Fibroblast of lung (primary cell): ENCODE data around the gene NCAN. TPM values are rescaled to one million over a fixed set of nuclear protein-coding genes. Genes with fewer than 3 reads are reported as not detected.

ENCODE experiments used
- DNase-seq, 2 donors: peaks; one replicate each; pipeline versions ENCODE4 v3.0.0 to v3.0.0-alpha.2; 2010; ENCODE audit warnings: low read depth in 2 of 2
- H2AFZ ChIP-seq: 2 replicates; pipeline ENCODE4 v1.5.1; 2012; ENCODE audit warnings: low read length, control low read depth, inconsistent platforms
- H3K27ac ChIP-seq: 2 replicates; pipeline ENCODE4 v1.5.1; 2011; ENCODE audit warnings: low read length, control low read depth; ENCODE audit not compliant: insufficient read depth
- H3K27me3 ChIP-seq: 2 replicates; pipeline ENCODE4 v1.5.1; 2011; ENCODE audit warnings: mild to moderate bottlenecking, low read length; ENCODE audit not compliant: control insufficient read depth, insufficient read depth
- H3K36me3 ChIP-seq: 2 replicates; pipeline ENCODE4 v1.5.1; 2011; ENCODE audit warnings: low read length; ENCODE audit not compliant: control insufficient read depth, insufficient read depth
- H3K4me1 ChIP-seq: 2 replicates; pipeline ENCODE4 v1.5.1; 2011; ENCODE audit warnings: low read length; ENCODE audit not compliant: control insufficient read depth, insufficient read depth; ENCODE audit errors: extremely low read depth
- H3K4me2 ChIP-seq: 2 replicates; pipeline ENCODE4 v1.5.1; 2011; ENCODE audit warnings: low read length, control low read depth; ENCODE audit not compliant: insufficient read depth; ENCODE audit errors: extremely low read depth
- H3K4me3 ChIP-seq, 4 experiments: fragments of 200-600 bp in 1 of 4; sonication (generic) in 1 of 4; replicated peaks in 1 of 4; 2 replicates each; pipeline ENCODE4 v1.5.1; 2011 to 2016; ENCODE audit warnings: low read length in 4 of 4, low read depth in 3 of 4, mild to moderate bottlenecking in 3 of 4, control low read depth in 2 of 4, inconsistent platforms in 1 of 4, mixed read lengths in 1 of 4; ENCODE audit not compliant: insufficient read depth in 1 of 4; ENCODE audit errors: control extremely low read depth in 1 of 4
- H3K79me2 ChIP-seq: 2 replicates; pipeline ENCODE4 v1.5.1; 2012; ENCODE audit warnings: mild to moderate bottlenecking, low read length, inconsistent platforms; ENCODE audit not compliant: control insufficient read depth, insufficient read depth
- H3K9ac ChIP-seq: 2 replicates; pipeline ENCODE4 v1.5.1; 2011; ENCODE audit warnings: mild to moderate bottlenecking, low read length, control low read depth; ENCODE audit not compliant: insufficient read depth
- H3K9me3 ChIP-seq: 2 replicates; pipeline ENCODE4 v1.5.1; 2012; ENCODE audit warnings: low read depth, low read length; ENCODE audit not compliant: control insufficient read depth, insufficient read depth
- H4K20me1 ChIP-seq: 2 replicates; pipeline ENCODE4 v1.5.1; 2011; ENCODE audit warnings: low read length; ENCODE audit not compliant: control insufficient read depth, insufficient read depth; ENCODE audit errors: extremely low read depth
- EZH2 ChIP-seq: IDR thresholded peaks from 2 replicates; pipeline ENCODE4 v1.5.1; 2012; ENCODE audit warnings: low read length, control low read depth, mild to moderate bottlenecking; ENCODE audit errors: missing control alignments
- polyA plus RNA-seq, 2 donors: library from polyadenylated mRNA; depleted of rRNA in 1 of 2; stranded (reverse) in 1 of 2; unstranded in 1 of 2; fragments of >200 nt; gene quantifications; 2 replicates each; pipeline ENCODE4 v1.2.1, GENCODE V29; 2011 to 2012; ENCODE audit warnings: missing spikeins in 1 of 2
- total RNA-seq: library from RNA; depleted of rRNA; stranded (reverse); fragments of >200 nt; gene quantifications from 2 replicates; pipeline ENCODE4 v1.2.1, GENCODE V29; 2014
- TF ChIP-seq, protein P1 (sequence below), 2 donors: IDR thresholded peaks in 1 of 2; conservative IDR thresholded peaks in 1 of 2; 1 replicate in 1 of 2; 2 replicates in 1 of 2; pipeline ENCODE4 v1.5.1; 2011 to 2012; ENCODE audit warnings: low read length in 2 of 2, control low read depth in 1 of 2, inconsistent platforms in 1 of 2, low read depth in 1 of 2, mild to moderate bottlenecking in 1 of 2

The NCAN gene
- total and polyA plus RNA-seq, 2 donors (not counting 1 experiment from before 2014, with no cell fraction given): under 0.01 TPM; not detected in 1

DNA sequence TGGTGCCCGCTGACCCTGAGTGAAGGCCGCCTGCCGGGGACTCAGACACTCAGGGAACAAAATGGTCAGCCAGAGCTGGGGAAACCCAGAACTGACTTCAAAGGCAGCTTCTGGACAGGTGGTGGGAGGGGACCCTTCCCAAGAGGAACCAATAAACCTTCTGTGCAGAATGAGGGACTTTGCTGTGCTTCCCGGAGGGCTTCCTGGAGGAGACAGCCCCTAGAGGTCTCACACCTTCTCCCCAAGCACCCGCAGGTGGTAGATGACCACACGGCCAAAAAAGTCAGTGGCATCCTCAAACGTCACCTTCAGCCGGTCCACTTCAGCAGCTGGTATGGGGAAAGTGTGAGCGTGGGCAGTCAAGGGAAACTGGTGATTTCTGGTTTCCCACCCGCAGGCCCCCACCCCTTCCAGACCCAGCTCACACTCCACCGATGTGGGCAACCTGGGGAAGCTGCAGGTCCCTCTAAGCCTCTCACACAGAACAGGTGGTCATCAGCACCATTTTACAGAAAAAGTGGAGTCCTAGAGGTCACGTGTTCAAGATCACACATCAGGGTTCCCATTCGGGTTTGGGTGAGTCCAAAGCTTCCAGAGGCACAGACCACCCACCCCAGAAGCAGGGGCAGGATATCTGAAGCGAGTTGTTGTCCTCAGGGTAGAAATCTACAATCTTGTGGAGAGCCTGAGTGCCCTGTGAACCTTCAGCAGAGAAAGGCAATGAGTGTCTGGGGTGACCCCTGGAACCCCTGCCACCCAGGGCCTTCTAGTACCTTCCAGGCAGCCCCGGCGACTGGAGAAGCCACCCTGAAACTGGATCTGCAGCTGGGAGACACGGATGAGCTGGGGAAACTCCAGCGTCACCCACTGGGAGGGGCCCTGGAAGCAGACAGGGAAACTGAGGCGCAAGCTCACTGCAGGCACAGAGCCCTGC lies 9.8 kb upstream of the NCAN start:
- Histone ChIP-seq H3K9me3 (no peaks in the 10 kb centered on the region), H3K36me3 (peaks cover 16% of the 10 kb centered on the region), H3K9ac (no peak overlapping the region), H4K20me1 (no peaks in the 10 kb centered on the region), H3K79me2 (no peaks in the 10 kb centered on the region), H3K4me2 (peak overlapping the region; percentile 79), H3K27me3 (no peaks in the 10 kb centered on the region), H3K4me3 (peak overlapping the region; percentile 54 to 73 (median 59)), H3K4me1 (peaks cover 2% of the 10 kb centered on the region), H2AFZ (no peak overlapping the region), H3K27ac (no peak overlapping the region)
- DNase-seq: no peak
- TF ChIP-seq, protein P1, sequence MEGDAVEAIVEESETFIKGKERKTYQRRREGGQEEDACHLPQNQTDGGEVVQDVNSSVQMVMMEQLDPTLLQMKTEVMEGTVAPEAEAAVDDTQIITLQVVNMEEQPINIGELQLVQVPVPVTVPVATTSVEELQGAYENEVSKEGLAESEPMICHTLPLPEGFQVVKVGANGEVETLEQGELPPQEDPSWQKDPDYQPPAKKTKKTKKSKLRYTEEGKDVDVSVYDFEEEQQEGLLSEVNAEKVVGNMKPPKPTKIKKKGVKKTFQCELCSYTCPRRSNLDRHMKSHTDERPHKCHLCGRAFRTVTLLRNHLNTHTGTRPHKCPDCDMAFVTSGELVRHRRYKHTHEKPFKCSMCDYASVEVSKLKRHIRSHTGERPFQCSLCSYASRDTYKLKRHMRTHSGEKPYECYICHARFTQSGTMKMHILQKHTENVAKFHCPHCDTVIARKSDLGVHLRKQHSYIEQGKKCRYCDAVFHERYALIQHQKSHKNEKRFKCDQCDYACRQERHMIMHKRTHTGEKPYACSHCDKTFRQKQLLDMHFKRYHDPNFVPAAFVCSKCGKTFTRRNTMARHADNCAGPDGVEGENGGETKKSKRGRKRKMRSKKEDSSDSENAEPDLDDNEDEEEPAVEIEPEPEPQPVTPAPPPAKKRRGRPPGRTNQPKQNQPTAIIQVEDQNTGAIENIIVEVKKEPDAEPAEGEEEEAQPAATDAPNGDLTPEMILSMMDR (conservative IDR thresholded peaks at IDR 0.05 in 1 of 2, IDR thresholded peaks at IDR 0.05 in 1 of 2; ENCODE audit: low read depth in 1 of 2, low read length in 2 of 2): no peak
- TF ChIP-seq EZH2: no peak

GRCh38 chr19:19202707-19203011 lies 9.1 kb upstream of the NCAN start:
- no peaks in the 10 kb centered on the region for H3K9me3 ChIP-seq
- DNase-seq: no peak
- peak overlapping the region; percentile 21 for H3K9ac ChIP-seq
- no peaks in the 10 kb centered on the region for H4K20me1 ChIP-seq
- peak overlapping the region; percentile 79 for H3K4me2 ChIP-seq
- H3K79me2 ChIP-seq: no peaks in the 10 kb centered on the region
- H3K4me1 ChIP-seq: peaks cover 2% of the 10 kb centered on the region
- TF ChIP-seq, protein P1 (conservative IDR thresholded peaks at IDR 0.05 in 1 of 2, IDR thresholded peaks at IDR 0.05 in 1 of 2; ENCODE audit: low read depth in 1 of 2, low read length in 2 of 2): no peak
- H3K4me3 ChIP-seq: peak overlapping the region; percentile 54 to 73 (median 59)
- peak overlapping the region; percentile 65 for H3K27ac ChIP-seq
- no peaks in the 10 kb centered on the region for H3K27me3 ChIP-seq
- H3K36me3 ChIP-seq: peaks cover 13% of the 10 kb centered on the region
- H2AFZ ChIP-seq: no peak overlapping the region

- Histone ChIP-seq H3K27me3 (no peaks in the 10 kb centered on the region), H3K79me2 (no peaks in the 10 kb centered on the region), H4K20me1 (no peaks in the 10 kb centered on the region), H3K4me1 (peaks cover 2% of the 10 kb centered on the region), H3K27ac (peak within 1 kb of the TSS; percentile 65), H3K9ac (peak within 1 kb of the TSS; percentile 21), H2AFZ (peak within 1 kb of the TSS; percentile 60), H3K36me3 (peaks cover 12% of the 10 kb centered on the region), H3K4me3 (peak within 1 kb of the TSS; percentile 54 to 73 (median 59)), H3K9me3 (no peaks in the 10 kb centered on the region), H3K4me2 (peak within 1 kb of the TSS; percentile 79)
- DNase-seq: peak; percentile 79 to 91
- no peak for TF ChIP-seq EZH2
These were observed 8.5 kb upstream of the NCAN start, which contains the start of gene NR2C2AP for GRCh38 chr19:19203012-19203856. NR2C2AP (minus strand) TSS chr19:19203414; CDS start chr19:19203060, 354 bp downstream.
